Pancreas (tissue), 10 donors: Measurements from ENCODE around the gene RBM17. TPM values are rescaled to one million over a fixed set of nuclear protein-coding genes. Genes with fewer than 3 reads are reported as not detected.

Experiments
- ATAC-seq, 4 donors: fragments of 200-7000 bp; cut with Tn5 transposase; one replicate each; pipeline versions ENCODE4 v1.8.0 to v1.9.1; 2020; ENCODE audit warnings: mild to moderate bottlenecking in 4 of 4, moderate library complexity in 4 of 4
- DNase-seq, 6 donors: peaks; one replicate each; pipeline ENCODE4 v3.0.0-alpha.2; 2020
- FAIRE-seq: peaks from 2 replicates; lab custom pipeline; 2012; peaks lifted over from hg19 to GRCh38; lab: Jason Lieb, UNC
- H3K27ac ChIP-seq, 4 donors: fragments of 200-600 bp; sonication (generic); 1 replicate in 3 of 4; 2 replicates in 1 of 4; pipeline versions ENCODE4 v1.5.0 to v1.8.0; 2020
- H3K27me3 ChIP-seq, 4 donors: fragments of 200-600 bp; one replicate each; pipeline ENCODE4 v1.8.0; 2021
- H3K36me3 ChIP-seq, 3 donors: fragments of 200-600 bp; sonication (generic) in 1 of 3; one replicate each; pipeline versions ENCODE4 v1.5.0 to v1.8.0; 2020 to 2021
- H3K4me1 ChIP-seq, 3 donors: fragments of 200-600 bp; one replicate each; pipeline ENCODE4 v1.8.0; 2021
- H3K4me3 ChIP-seq, 4 donors: fragments of 200-600 bp; sonication (generic) in 2 of 4; one replicate each; pipeline versions ENCODE4 v1.5.0 to v1.8.0; 2020 to 2021
- H3K9me3 ChIP-seq, 4 donors: fragments of 200-600 bp; one replicate each; pipeline ENCODE4 v1.8.0; 2021
- WGBS, 2 donors: extraction: QIAGEN DNeasy Blood & Tissue Kit; methylation state at CpG; one replicate each; pipeline ENCODE4 v1.1.7; 2013; 5-methylcytosine and 5-hydroxymethylcytosine counted together
- intact Hi-C, 3 donors: fragments of 100-400 bp; cut with DNase I; formaldehyde crosslinking; loops; one replicate each; pipeline versions ENCODE4 v1.11.1 to v1.14.2; 2022
- polyA plus RNA-seq, 2 donors: library from polyadenylated mRNA; stranded (reverse); fragments of 200-250 nt; gene quantifications; one replicate each; pipeline ENCODE4 v1.2.3, GENCODE V29; 2013
- total RNA-seq, 6 donors: library from RNA; stranded (reverse); fragmentation: NEBNext Ultra II Directional in 4 of 6; extraction: Animal tissue kit (Norgen Biotek cat#: 25700) in 4 of 6; gene quantifications; one replicate each; pipeline versions ENCODE4 v1.2.1 to v1.2.4, GENCODE V29; 2021 to 2023
- TF ChIP-seq, protein P1 (sequence below), 4 donors: fragments of 200-600 bp; sonication (generic) in 3 of 4; IDR thresholded peaks; one replicate each; pipeline versions ENCODE4 v1.5.0 to v1.8.0; 2021; ENCODE audit warnings: antibody characterized with exemption in 4 of 4
- donor health status: healthy with polysubstance abuse.
- donor health status: DM: no; HTN: no; CAD: no; lungs with moderate emphysema.
- donor health status: DM: no; HTN: no; CAD: no.
- donor health status: control.
- donor health status: control.
- donor health status: Bipolar disorder and iron deficiency.
- donor health status: DM: yes; HTN: yes; CAD: no.
- donor health status: DM: no; HTN: no; CAD: no.
- donor health status: DM: no; HTN: no; CAD: no.
- donor health status: DM: yes; HTN: yes; CAD: no.

The RBM17 gene
- total and polyA plus RNA-seq, 8 donors, result 31.0 to 101 (median 43.7) TPM

DNA sequence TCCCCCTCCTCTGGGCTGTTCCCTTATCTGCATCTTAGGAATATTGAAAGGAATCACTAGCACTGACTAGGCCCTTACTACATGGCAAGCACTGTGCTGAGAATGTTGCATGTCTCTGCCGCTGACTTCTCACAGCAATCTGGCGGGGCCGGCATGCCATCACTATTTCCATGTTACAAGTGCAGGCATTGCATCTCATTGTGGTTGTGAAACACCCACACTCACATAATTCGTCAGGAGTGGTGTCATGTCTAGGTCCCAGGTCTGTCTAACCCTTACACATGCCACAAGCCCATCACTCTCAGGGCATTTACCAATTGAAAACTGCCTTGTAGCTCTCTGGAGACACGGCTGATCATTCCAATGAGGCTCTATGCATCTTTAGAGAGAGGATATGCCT lies 18.2 kb upstream of the RBM17 start:
- no peaks in the 10 kb centered on the region for H3K36me3 ChIP-seq
- no peaks in the 10 kb centered on the region for H3K4me1 ChIP-seq
- TF ChIP-seq, protein P1, sequence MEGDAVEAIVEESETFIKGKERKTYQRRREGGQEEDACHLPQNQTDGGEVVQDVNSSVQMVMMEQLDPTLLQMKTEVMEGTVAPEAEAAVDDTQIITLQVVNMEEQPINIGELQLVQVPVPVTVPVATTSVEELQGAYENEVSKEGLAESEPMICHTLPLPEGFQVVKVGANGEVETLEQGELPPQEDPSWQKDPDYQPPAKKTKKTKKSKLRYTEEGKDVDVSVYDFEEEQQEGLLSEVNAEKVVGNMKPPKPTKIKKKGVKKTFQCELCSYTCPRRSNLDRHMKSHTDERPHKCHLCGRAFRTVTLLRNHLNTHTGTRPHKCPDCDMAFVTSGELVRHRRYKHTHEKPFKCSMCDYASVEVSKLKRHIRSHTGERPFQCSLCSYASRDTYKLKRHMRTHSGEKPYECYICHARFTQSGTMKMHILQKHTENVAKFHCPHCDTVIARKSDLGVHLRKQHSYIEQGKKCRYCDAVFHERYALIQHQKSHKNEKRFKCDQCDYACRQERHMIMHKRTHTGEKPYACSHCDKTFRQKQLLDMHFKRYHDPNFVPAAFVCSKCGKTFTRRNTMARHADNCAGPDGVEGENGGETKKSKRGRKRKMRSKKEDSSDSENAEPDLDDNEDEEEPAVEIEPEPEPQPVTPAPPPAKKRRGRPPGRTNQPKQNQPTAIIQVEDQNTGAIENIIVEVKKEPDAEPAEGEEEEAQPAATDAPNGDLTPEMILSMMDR (IDR thresholded peaks at IDR 0.05), result no peak
- intact Hi-C loops, result loop anchor here in 1 of 3 donors (10.0 kb wide), 1 partner anchor 56 kb away; no protein-coding TSS in a partner anchor
- no peak for ATAC-seq
- WGBS, 2 donors, result 81 to 85% methylated on average over 5 of the region's 5 CpGs
- FAIRE-seq, result no peak
- no peaks in the 10 kb centered on the region for H3K9me3 ChIP-seq
- no peak for DNase-seq
- peaks cover 0 to 4% (median 0%) of the 10 kb centered on the region in 4 donors for H3K27me3 ChIP-seq
- no peak overlapping the region for H3K27ac ChIP-seq
- no peak overlapping the region for H3K4me3 ChIP-seq

DNA sequence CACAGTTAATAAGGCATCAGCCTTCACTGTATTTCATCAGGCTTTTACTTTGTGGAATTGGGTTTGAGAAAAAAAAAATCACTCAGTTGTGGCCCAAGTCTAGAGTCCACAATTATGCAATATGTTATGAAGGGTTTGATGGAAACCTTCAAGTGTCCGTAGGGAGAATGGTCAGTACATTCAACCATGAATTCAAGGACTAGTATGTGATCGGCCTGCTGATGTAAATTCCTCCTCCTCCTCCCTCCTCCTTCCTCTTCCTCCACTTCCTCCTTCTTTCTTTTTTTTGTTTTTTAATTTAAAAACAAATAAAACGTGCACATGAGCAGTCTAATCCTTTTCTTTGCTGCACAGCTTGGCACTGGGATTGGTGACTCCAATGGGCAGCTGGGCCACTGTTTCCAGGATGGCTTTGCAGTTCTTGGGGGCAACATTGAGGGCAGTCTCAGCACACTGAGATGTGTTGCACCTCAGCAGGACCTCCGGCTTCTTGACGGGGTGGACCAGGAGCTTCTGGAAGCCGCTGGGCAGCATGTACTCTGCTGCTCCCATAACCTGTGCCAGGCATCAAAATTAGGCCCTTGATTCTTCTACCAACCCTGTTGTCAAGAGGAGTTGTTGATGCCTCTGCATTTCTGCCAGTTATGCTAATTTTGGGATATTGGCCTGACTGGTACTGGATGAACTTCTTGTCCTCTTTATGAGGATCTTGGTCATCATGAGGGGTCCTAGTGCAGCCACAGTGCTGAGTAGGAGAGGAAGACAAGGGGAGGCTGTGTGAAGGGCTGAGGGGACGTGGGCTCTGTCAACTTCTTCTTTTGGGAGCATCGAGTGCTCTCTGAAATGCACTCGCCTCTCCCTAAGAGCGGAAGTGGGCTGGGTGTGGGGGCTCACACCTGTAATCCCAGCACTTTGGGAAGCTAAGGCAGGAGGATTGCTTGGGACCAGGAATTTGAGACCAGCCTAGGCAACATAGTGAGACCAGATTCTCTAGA lies 17.4 kb upstream of the RBM17 start:
- 78 to 83% methylated on average over 10 of the region's 10 CpGs for WGBS, 2 donors
- Histone ChIP-seq H3K36me3 (no peaks in the 10 kb centered on the region), H3K4me3 (no peak overlapping the region), H3K9me3 (no peaks in the 10 kb centered on the region), H3K27me3 (peaks cover 0 to 4% (median 0%) of the 10 kb centered on the region in 4 donors), H3K27ac (no peak overlapping the region), H3K4me1 (no peaks in the 10 kb centered on the region)
- intact Hi-C loops, result loop anchor here in 1 of 3 donors (10.0 kb wide), 1 partner anchor 57 kb away; no protein-coding TSS in a partner anchor
- TF ChIP-seq, protein P1 (IDR thresholded peaks at IDR 0.05), result no peak
- no peak for ATAC-seq
- DNase-seq, result no peak
- FAIRE-seq, result no peak

DNA sequence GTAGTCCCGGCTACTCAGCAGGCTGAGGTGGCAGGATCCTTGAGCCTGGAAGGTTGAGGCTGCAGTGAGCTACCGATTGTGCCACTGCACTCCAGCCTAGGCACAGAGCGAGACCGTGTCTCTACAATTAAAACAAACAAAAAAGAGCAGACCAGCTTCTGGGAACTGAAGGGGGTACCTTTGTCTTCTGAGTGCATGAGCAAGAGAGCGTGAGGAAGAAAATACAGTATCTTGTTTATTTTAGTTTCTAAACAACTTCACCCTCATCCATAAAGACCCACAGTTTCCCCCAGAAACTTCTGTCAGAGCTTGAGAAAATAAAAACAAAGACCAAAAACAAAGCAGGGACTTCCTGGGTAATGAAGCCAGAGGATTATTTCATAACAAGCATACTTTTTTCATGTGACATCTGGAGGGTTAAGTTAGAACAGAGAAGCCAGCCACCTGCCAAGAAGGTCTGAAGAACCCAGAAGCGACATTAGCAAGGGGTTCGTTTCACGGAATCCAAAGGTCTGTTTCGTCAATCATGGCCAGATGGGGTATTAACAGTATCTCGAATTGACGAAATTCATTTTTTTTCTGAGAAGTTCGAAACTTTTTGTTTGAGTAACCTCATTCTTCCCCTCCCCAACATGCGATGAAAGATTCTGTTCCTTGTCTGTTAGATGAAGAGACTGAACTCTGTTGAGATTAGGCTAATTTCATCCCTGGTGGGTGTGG lies 16.5 kb upstream of the RBM17 start:
- Histone ChIP-seq H3K9me3 (no peaks in the 10 kb centered on the region), H3K27ac (no peak overlapping the region), H3K4me1 (no peaks in the 10 kb centered on the region), H3K36me3 (no peaks in the 10 kb centered on the region), H3K27me3 (peaks cover 0 to 4% (median 0%) of the 10 kb centered on the region in 4 donors), H3K4me3 (no peak overlapping the region)
- intact Hi-C loops, result loop anchor here in 1 of 3 donors (10.0 kb wide), 1 partner anchor 58 kb away; no protein-coding TSS in a partner anchor
- DNase-seq (no peak), FAIRE-seq (no peak), ATAC-seq (peak in 1 of 4 donors; percentile 32)
- TF ChIP-seq, protein P1 (IDR thresholded peaks at IDR 0.05), result no peak
- 58 to 63% methylated on average over 13 of the region's 13 CpGs for WGBS, 2 donors

DNA sequence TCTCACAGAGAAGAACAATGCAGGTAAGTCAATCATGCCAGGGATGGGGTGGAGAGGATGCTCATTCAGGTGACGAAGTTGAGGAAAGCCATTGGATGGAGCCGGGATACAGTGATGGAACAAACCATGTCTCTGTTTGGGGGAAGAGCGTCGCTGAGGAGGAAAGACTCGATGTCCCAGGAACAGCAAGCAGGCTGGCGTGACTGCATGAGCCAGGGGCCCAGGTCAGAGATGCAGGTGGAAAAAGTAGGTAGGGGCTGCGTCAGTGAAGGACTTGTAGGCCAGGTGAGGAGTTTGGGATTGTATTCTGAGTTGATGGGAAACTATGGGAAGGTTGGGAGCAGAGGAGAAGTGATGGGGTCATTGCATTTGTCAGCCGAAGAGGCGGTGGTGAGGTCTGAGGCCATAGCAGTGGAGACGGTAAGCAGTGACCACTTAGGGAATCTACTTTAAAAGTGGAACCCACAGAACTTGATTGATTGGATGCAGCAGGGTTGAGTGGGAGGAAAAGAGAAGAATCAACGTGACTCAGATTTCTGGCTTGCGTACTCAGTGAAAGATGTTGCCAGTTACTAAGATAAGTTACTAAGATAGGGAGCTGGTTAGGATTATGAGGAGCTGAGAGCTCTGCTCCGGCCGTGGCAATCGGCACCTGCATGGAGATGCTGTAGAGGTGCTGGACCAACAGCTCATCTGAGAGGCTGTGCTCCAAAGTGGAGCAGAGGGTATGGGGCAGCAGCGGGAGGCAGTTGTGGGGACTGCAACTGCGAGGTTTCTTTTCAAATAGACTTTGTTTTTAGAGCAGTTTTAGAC lies 14.1 kb upstream of the RBM17 start:
- intact Hi-C loops, result loop anchor here in 1 of 3 donors (10.0 kb wide), 1 partner anchor 60 kb away; no protein-coding TSS in a partner anchor
- FAIRE-seq, result no peak
- Histone ChIP-seq H3K4me3 (no peak overlapping the region), H3K4me1 (no peaks in the 10 kb centered on the region), H3K27me3 (peaks cover 0 to 4% (median 0%) of the 10 kb centered on the region in 4 donors), H3K36me3 (no peaks in the 10 kb centered on the region), H3K27ac (no peak overlapping the region), H3K9me3 (no peaks in the 10 kb centered on the region)
- WGBS, 2 donors, result 60 to 71% methylated on average over 17 of the region's 17 CpGs
- peak in 1 of 4 donors; percentile 47 for ATAC-seq
- DNase-seq, result no peak
- TF ChIP-seq, protein P1 (IDR thresholded peaks at IDR 0.05), result no peak
